Fibroblast of skin of left quadriceps (primary cell): Measurements from ENCODE around the gene TAS2R41.

ENCODE experiments used
- DNase-seq, 2 experiments: peaks; one replicate each; pipeline ENCODE4 v3.0.0-alpha.2; 2013; ENCODE audit warnings: low read depth in 2 of 2

Gene TAS2R41

GRCh38 chr7:143492799-143493739 is 15.4 kb downstream of the TAS2R41 start:
- DNase-seq, result no peak

- no peak for DNase-seq
Observed at GRCh38 chr7:143493751-143494150, 16.1 kb downstream of the TAS2R41 start.

DNA sequence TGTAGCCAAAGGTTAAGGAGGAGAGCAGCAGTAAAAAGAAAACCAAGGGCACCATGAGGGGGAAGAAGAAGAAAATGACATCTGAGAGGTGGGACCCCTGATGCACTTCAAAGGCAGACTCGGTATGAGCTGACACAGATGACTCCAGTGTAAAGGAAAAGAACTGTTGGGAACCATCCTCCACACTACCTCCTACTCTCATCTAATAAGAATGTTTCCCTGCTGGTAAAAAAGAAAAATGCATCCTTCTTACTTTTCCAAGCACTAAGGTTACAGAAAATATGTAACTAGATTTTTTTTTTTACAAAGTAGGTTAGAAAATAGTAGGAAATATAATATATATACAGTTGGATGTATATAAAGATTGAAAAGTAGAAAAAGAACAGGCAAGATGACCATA is 16.9 kb downstream of the TAS2R41 start:
- DNase-seq, result no peak

DNA sequence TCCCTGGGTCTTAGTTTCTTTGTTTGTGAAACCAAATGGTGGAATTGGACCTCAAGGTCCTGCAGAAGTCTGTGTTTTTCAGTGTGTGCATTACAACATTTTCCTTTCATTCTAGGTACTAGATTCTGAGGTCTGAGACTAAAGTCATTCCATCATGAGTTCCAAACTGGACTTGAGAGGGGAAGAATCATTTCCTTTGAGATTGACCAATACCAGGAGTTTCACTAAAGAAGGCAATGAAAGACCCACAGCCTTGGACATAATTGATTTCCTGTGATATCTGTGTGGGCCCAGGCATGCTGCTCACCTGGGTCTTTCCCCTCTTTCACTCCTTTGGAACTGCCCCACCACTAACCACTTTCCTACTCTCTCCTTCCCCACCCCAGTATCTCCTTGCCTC is 18.2 kb downstream of the TAS2R41 start:
- no peak for DNase-seq

DNA sequence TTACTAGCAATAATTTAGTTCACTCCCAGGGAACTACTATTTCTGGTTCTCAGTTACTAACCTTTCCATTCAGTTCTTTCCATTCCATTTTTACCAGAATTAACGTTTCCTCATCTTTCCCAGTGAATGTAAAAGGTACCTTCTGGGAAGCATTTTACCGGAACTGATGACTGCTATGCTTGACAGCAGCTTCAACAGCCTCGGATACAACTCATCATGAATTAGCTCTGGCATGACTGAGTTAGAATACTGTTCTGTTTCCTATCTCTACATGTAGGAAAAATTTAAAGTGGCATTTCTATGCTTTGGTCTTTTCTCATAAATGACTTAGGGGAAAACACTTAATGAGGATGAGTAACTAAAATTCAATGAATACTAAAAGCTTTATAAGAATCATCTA is 18.6 kb downstream of the TAS2R41 start:
- no peak for DNase-seq

GRCh38 chr7:143497008-143497795 is 19.5 kb downstream of the TAS2R41 start:
- DNase-seq, result no peak

- DNase-seq, result no peak
Observed at GRCh38 chr7:143499246-143499645, 21.6 kb downstream of the TAS2R41 start.

DNA sequence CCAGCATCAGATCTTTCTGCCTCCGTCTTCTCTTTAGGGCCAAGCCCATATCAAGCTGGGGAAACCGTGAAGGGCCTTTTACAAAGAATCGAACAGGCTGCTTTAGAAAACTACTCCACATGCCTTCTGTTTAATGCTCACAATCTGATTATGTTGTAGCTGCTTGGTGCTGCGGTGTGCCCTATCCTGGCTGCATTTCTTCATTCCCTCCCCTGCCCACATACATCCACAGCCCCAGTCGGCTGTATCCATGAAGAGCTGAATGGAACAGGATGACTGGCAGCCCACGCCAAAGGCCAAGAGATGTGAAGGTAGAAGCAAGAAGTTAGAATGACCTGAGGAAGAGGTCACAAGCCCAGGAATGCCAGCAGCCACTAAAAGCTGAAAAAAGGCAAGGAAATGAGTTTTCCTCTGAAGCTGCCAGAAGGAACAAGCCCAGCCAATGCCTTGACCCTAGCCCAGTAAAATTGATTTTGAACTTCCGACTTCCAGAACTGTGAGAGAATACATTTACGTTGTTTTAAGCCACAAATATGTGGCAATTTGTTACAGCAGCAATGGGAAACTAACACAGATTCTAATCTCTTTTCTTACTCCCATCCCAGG is 22.2 kb downstream of the TAS2R41 start:
- DNase-seq, result no peak

- DNase-seq, result no peak
Observed at GRCh38 chr7:143503261-143503660, 25.6 kb downstream of the TAS2R41 start.

- DNase-seq, result no peak
Observed at GRCh38 chr7:143504215-143504936, 26.7 kb downstream of the TAS2R41 start.

DNA sequence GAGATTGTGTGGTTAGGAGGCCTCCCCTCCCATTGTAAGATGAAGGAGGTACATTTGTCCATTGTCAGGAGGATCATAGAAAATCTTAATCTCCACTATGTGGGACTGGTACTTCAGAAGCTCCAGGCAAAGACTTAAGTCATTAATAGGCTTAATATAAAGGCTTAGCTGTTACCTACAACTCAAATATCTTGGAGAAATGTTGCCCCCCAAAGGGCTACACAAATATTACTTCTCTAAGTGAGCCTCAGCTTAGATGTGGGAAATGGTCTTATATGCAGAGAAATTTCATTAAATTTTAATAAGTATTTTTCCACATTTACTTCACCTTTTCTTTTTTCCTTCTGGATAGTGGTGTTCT is 27.2 kb downstream of the TAS2R41 start:
- DNase-seq, result no peak

DNA sequence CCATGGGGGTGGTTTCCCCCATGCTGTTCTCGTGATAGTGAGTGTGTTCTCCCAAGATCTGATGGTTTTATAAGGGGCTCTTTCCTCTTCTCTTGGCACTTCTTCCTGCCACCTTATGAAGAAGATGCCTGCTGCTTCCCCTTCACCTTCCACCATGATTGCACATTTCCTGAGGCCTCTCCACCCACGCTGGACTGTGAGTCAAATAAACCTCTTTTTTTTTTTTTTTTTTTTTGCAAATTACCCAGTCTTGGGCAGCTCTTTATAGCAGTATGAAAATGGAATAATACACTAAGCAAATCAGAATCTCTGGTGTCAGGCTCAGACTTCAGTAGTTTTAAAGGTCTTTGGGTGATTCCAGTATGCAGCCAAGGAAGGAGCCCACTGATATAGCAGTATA is 28.2 kb downstream of the TAS2R41 start:
- DNase-seq, result no peak

DNA sequence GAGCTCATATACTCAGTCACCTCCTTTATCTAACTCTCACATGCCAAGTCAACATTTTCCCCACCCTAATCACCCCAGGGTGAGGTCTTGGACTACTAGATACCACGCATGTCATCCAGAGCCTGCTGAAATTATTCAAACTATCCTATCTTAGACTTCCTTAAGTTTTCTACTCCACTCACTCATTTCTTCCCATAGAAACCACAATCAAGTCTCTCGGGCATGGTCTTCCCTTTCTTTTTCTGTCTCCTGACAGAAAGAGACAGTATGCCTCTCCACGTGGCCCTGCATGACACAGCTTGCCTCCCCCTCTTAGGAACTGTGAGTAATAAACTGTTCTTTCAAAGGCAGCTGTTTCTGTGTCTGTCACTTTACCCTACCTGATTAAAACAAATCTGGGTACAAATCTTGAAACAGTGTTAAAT is 29.4 kb downstream of the TAS2R41 start:
- no peak for DNase-seq

DNA sequence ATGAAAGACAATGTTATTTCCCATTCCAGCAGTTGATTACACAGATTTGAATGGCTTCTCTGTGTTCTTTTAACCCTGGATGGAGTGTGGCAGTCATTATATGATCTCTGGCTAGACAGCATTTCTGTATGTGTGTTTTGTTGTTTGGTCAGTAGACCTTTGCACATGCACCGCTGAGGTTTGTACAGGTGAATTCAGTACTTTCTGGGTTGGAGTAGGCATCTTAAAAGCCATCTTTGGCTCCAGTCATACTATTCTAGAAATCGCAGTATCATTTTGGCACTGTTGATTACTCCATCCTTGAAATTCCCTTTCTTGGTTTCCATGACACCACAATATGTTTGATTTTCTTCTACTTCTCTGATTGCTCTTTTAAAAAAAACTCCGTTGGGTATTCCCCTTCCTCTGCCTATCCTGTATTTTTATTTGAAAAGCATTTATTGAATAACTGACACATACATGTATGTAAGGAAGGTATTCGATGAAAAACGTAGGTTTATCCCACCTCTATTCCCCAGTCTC is 29.9 kb downstream of the TAS2R41 start:
- no peak for DNase-seq

DNA sequence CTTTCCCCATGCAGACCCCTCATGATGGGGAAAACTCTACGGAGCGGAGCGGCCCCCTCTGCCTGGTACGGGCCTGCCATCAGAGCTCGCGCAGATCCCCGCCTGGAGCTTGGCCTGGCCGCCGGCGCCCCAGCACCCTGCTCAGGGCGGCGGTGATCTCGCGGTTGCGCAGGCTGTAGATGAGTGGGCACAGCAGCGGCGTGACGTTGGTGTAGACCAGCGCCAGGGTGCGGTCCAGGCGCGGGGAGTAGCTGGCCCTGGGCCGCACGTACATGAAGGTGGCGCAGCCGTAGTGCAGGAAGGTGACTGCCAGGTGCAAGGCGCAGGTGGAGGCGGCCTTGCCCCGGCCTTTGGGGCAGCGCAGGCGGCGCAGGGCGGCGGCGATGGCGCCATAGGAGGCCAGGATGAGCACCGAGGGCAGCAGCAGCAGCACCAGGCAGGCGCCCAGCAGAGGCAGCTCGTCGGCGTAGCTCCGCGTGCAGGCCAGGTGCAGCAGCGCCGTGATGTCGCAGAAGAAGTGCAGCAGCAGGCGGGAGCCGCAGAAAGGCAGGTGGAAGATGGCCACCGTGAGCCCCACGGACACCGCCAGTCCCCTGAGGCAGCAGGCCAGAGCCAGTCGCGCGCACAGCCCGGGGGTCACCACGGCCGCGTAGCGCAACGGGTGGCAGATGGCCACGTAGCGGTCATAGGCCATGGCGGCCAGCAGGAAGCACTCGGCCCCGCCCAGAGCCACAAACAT is 33.4 kb downstream of the TAS2R41 start:
- DNase-seq, result no peak

DNA sequence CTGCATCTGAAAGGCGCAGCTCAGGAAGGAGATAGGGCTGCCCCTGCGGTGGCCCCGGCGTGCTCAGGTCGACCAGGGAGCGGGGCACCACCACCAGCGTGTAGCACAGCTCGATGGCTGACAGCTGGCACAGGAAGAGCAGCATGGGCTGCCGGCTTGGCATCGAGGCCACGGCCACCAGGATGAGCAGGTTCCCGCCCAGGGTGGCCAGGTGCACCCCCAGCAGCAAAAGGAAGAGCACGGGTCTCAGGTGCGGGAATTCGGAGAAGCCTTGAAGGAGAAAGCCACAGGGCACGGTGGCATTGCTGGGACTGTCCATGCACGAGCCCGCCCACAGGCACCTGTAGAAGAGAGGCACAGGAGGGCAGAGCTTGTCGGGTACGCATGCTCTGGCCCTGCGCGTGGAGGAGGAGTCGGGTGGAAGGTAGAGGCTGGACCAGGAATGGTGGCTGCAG is 33.9 kb downstream of the TAS2R41 start:
- no peak for DNase-seq

DNA sequence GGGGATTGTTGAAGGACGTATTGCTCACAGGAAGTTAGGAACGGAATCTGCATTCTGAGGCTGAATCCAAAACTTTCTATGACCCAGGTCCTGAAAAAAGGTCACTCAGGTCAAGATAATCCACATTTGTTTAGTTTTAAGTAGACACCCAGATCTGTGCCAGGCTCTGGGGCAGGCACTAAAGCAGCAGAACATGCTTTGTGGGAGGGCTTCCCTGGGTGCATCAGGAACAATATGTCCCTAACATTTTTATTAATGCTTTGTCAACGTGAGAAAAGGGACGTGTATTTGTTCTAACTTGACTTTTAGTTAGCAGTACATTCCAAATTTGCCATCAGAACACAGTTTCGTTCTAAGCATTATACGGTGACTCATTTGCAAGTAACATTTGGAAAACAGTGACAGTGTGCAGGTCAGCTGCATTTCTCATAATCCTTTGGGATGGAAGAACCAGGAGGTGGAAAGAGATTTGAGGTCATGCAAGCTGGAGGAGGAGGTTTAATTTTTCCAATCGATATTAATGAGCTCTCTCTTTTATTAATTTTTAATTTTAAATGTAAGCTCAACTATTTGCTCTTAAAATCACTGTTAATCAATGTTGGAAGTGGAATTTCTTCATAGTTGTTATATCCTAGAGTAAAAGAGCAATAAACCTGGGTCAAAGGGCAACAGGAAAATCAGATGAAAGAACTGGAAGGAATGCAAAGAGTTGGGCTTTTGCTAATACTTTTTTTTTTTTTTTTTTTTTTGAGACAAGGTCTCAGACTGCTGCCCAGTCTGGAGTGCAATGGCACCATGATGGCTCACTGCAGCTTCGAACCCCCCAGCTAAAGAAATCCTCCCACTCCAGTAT is 35.0 kb downstream of the TAS2R41 start:
- no peak for DNase-seq

GRCh38 chr7:143514487-143514886 is 36.8 kb downstream of the TAS2R41 start:
- DNase-seq, result no peak

DNA sequence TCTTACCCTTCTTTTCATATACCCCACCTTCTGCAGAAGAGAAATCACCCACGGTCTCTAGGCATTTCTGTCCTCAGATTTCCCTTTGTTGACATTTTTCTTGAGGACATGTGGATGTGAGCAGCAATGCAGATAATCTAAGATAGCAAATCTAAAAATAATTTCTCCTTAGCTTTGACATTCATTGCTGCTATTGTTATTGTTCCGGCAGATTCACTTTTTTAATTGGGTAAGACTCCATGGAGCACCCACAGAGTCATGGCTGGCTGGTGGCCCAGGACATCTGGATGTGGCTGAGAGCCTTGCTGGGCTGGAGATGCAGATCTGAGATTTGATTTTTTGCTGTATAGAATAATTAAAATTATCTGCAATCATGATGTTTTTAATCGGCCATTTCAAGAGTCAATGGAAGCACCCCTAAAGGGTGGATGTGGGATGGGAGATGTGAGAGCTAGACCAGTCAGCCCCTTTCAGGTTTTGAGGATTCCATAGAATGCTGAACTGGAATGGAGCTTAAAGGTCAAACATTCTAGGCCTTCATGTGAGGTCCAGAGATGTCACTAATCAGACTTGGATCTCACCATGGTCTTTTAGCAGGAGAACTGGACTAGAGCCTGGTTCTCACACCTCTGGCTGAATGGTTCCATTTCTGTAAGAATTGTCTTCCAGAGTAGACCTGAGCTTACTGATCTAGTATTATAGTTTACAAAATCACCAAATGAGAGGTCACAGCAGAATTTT is 37.5 kb downstream of the TAS2R41 start:
- no peak for DNase-seq
